Activated CD4-positive, CD25-positive, alpha-beta regulatory T cell treated with anti-CD3 and anti-CD28 coated beads, Interleukin-2, amount 50 U/mL, for 16 hours (primary cell): ENCODE results near the gene OPN1MW2.
"Not testable (repeated sequence)": the region's sequence is repeated elsewhere in the genome, so short reads cannot be mapped to it uniquely, and the experiment has no call there.

Experiments
- DNase-seq: peaks from one replicate; pipeline ENCODE4 v3.0.0-alpha.2; 2020; ENCODE audit warnings: low read depth, low spot score

OPN1MW2 gene

GRCh38 chrX:154269245-154269644, 49.7 kb downstream of the OPN1MW2 start:
- DNase-seq = not testable (repeated sequence)
